Brain microvascular endothelial cell (primary cell): ENCODE results near the gene KMT2C.
A peak's percentile ranks its signal among the peaks of the same experiment; 100 is the strongest.
"Not testable (repeated sequence)": the region's sequence is repeated elsewhere in the genome, so short reads cannot be mapped to it uniquely, and the experiment has no call there.

Experiments used
- DNase-seq: peaks from one replicate; pipeline ENCODE4 v3.0.0-alpha.2; 2020
- H3K27ac ChIP-seq: fragments of 250-450 bp; sonication (Bioruptor Pico); 2 replicates; pipeline ENCODE4 v1.5.1; 2020; ENCODE audit warnings: mild to moderate bottlenecking, moderate library complexity
- H3K27me3 ChIP-seq: fragments of 250-450 bp; sonication (Bioruptor Pico); replicated peaks from 2 replicates; pipeline ENCODE4 v1.5.1; 2020; ENCODE audit warnings: mild to moderate bottlenecking
- H3K36me3 ChIP-seq: fragments of 250-450 bp; sonication (Bioruptor Pico); replicated peaks from 2 replicates; pipeline ENCODE4 v1.5.1; 2020; ENCODE audit warnings: mild to moderate bottlenecking
- H3K4me3 ChIP-seq: 2 replicates; pipeline ENCODE4 v1.5.1; 2011; ENCODE audit warnings: low read depth, mild to moderate bottlenecking, control low read depth, low read length, moderate library complexity
- CTCF ChIP-seq: IDR thresholded peaks from 2 replicates; pipeline ENCODE4 v1.5.1; 2011; ENCODE audit warnings: low read depth, mild to moderate bottlenecking, moderate library complexity, low read length, control low read depth, inconsistent platforms; ENCODE audit errors: missing control alignments
- in situ Hi-C: cut with HindIII; loops from 2 replicates; pipeline ENCODE4 v1.10.0; 2017; ENCODE audit warnings: low sequenced_read_pairs, low pct_ligation_motif_present

KMT2C gene

GRCh38 chr7:152476551-152476950 lies 40.7 kb upstream of the KMT2C start:
- in situ Hi-C loops = no loop called here
- no peaks in the 10 kb centered on the region for H3K27me3 ChIP-seq
- DNase-seq = no peak

GRCh38 chr7:152471023-152471620 lies 35.3 kb upstream of the KMT2C start:
- H3K27ac ChIP-seq, DNase-seq, in situ Hi-C loops, H3K4me3 ChIP-seq, H3K36me3 ChIP-seq, H3K27me3 ChIP-seq: not testable (repeated sequence)

More at GRCh38 chr7:152476551-152476950, 40.7 kb upstream of the KMT2C start:
- Histone ChIP-seq H3K36me3 (no peaks in the 10 kb centered on the region), H3K27ac (no peak overlapping the region), H3K4me3 (no peak overlapping the region)
- no peak for TF ChIP-seq CTCF

- in situ Hi-C loops, H3K4me3 ChIP-seq, DNase-seq, H3K36me3 ChIP-seq, H3K27ac ChIP-seq, H3K27me3 ChIP-seq: not testable (repeated sequence)
Observed at GRCh38 chr7:152470251-152471022, 34.6 kb upstream of the KMT2C start.

- H3K27ac ChIP-seq, in situ Hi-C loops, H3K36me3 ChIP-seq, DNase-seq, H3K4me3 ChIP-seq, H3K27me3 ChIP-seq: not testable (repeated sequence)
Observed at GRCh38 chr7:152469576-152469975, 33.8 kb upstream of the KMT2C start.

GRCh38 chr7:152467225-152467624 lies 31.4 kb upstream of the KMT2C start:
- no peak for TF ChIP-seq CTCF
- Histone ChIP-seq H3K27ac (no peak overlapping the region), H3K36me3 (no peaks in the 10 kb centered on the region), H3K27me3 (no peaks in the 10 kb centered on the region), H3K4me3 (no peak overlapping the region)
- DNase-seq = no peak
- in situ Hi-C loops = no loop called here

- H3K4me3 ChIP-seq = peak overlapping the region; percentile 76
- no peaks in the 10 kb centered on the region for H3K36me3 ChIP-seq
- H3K27ac ChIP-seq = no peak overlapping the region
- H3K27me3 ChIP-seq = no peaks in the 10 kb centered on the region
- in situ Hi-C loops = no loop called here
- no peak for DNase-seq
- TF ChIP-seq CTCF = no peak
Observed at GRCh38 chr7:152465119-152465387, 29.2 kb upstream of the KMT2C start.

GRCh38 chr7:152464312-152465118 lies 28.7 kb upstream of the KMT2C start:
- Histone ChIP-seq H3K4me3 (peak overlapping the region; percentile 76), H3K36me3 (no peaks in the 10 kb centered on the region), H3K27me3 (no peaks in the 10 kb centered on the region), H3K27ac (peak overlapping the region; percentile 91)
- TF ChIP-seq CTCF = no peak
- in situ Hi-C loops = no loop called here
- peak; percentile 56 for DNase-seq
